IMR-90 (cell line): ENCODE data around the gene PLIN5. TPM values are rescaled to one million over a fixed set of nuclear protein-coding genes. Genes with fewer than 3 reads are reported as not detected.

Experiments
- ATAC-seq: fragments of 200-7000 bp; cut with Tn5 transposase; 2 replicates; pipeline ENCODE4 v1.9.1; 2020; ENCODE audit warnings: low read depth, mild to moderate bottlenecking, moderate library complexity
- BruUV-seq: library from RNA; stranded (reverse); fragments of 400-500 nt; replicated peaks from 2 replicates; lab custom pipeline; 2021; lab: Mats Ljungman, UMichigan
- CTCF ChIA-PET: fragments of 300-600 bp; formaldehyde crosslinking; extraction: SDS; loops from one replicate; lab custom pipeline; 2021; ENCODE audit warnings: antibody characterized with exemption; lab: Yijun Ruan, JAX
- POLR2A ChIA-PET: fragments of 300-600 bp; sonication (Branson Sonifier 250); formaldehyde crosslinking; loops from one replicate; lab custom pipeline; 2022; ENCODE audit warnings: antibody characterized with exemption; ENCODE audit not compliant: unreplicated experiment; lab: Charles Lee
- DNase-seq: peaks from one replicate; pipeline ENCODE4 v3.0.0; 2013
- H2AFZ ChIP-seq: replicated peaks from 2 replicates; pipeline ENCODE3; 2013; ENCODE audit warnings: low read length, mild to moderate bottlenecking; ENCODE audit not compliant: poor library complexity
- H2AK5ac ChIP-seq: 2 replicates; pipeline ENCODE4 v1.6.1; 2013; ENCODE audit warnings: low read depth, low read length, inconsistent platforms
- H2AK9ac ChIP-seq: replicated peaks from 2 replicates; pipeline ENCODE3; 2013; ENCODE audit warnings: mild to moderate bottlenecking, low read depth, low read length, moderate library complexity; ENCODE audit not compliant: poor library complexity
- H2BK120ac ChIP-seq: 2 replicates; pipeline ENCODE4 v1.6.1; 2013; ENCODE audit warnings: low read depth, low read length, inconsistent platforms
- H2BK15ac ChIP-seq: 3 replicates; pipeline ENCODE4 v1.6.1; 2013; ENCODE audit warnings: low read depth, low read length, inconsistent platforms
- H2BK20ac ChIP-seq: 2 replicates; pipeline ENCODE4 v1.6.1; 2013; ENCODE audit warnings: low read depth, mild to moderate bottlenecking, inconsistent platforms, low read length, moderate library complexity
- H2BK5ac ChIP-seq: 2 replicates; pipeline ENCODE4 v1.6.1; 2013; ENCODE audit warnings: mild to moderate bottlenecking, low read depth, low read length, inconsistent platforms; ENCODE audit not compliant: poor library complexity, severe bottlenecking
- H3K14ac ChIP-seq: replicated peaks from 2 replicates; pipeline ENCODE4 v1.6.1; 2013; ENCODE audit warnings: low read depth, low read length, inconsistent platforms
- H3K18ac ChIP-seq: 2 replicates; pipeline ENCODE4 v1.6.1; 2013; ENCODE audit warnings: low read depth, low read length, control low read depth
- H3K23ac ChIP-seq: 2 replicates; pipeline ENCODE4 v1.6.1; 2013; ENCODE audit warnings: low read depth, low read length, inconsistent platforms
- H3K27ac ChIP-seq: 2 replicates; pipeline ENCODE4 v1.5.1; 2013; ENCODE audit warnings: mild to moderate bottlenecking, control low read depth, low read length; ENCODE audit not compliant: insufficient read depth
- H3K27me3 ChIP-seq: 2 replicates; pipeline ENCODE4 v1.6.1; 2013; ENCODE audit warnings: low read length; ENCODE audit not compliant: control insufficient read depth, insufficient read depth
- H3K36me3 ChIP-seq: 2 replicates; pipeline ENCODE4 v1.6.1; 2013; ENCODE audit warnings: low read length, mixed read lengths; ENCODE audit not compliant: control insufficient read depth, insufficient read depth
- H3K4ac ChIP-seq: 2 replicates; pipeline ENCODE4 v1.6.1; 2013; ENCODE audit warnings: low read depth, low read length, inconsistent platforms
- H3K4me1 ChIP-seq: 2 replicates; pipeline ENCODE4 v1.6.1; 2013; ENCODE audit warnings: low read length, mixed read lengths; ENCODE audit not compliant: control insufficient read depth, insufficient read depth
- H3K4me2 ChIP-seq: 2 replicates; pipeline ENCODE4 v1.6.1; 2013; ENCODE audit warnings: low read depth, mild to moderate bottlenecking, control low read depth, low read length, moderate library complexity
- H3K4me3 ChIP-seq: 2 replicates; pipeline ENCODE4 v1.5.1; 2013; ENCODE audit warnings: low read depth, mild to moderate bottlenecking, control low read depth, low read length, moderate library complexity; ENCODE audit not compliant: insufficient read depth
- H3K56ac ChIP-seq: 2 replicates; pipeline ENCODE4 v1.6.1; 2013; ENCODE audit warnings: low read length, inconsistent platforms; ENCODE audit not compliant: insufficient read depth; ENCODE audit errors: extremely low read depth
- H3K79me1 ChIP-seq, 2 experiments: 2 replicates each; pipeline ENCODE4 v1.6.1; 2013; ENCODE audit warnings: low read length in 2 of 2, inconsistent platforms in 1 of 2, low read depth in 1 of 2
- H3K9ac ChIP-seq: 2 replicates; pipeline ENCODE4 v1.6.1; 2013; ENCODE audit warnings: low read depth, low read length, control low read depth
- H3K9me1 ChIP-seq: 2 replicates; pipeline ENCODE4 v1.6.1; 2013; ENCODE audit warnings: low read length, inconsistent platforms; ENCODE audit not compliant: insufficient read depth
- H3K9me3 ChIP-seq: 2 replicates; pipeline ENCODE4 v1.6.1; 2013; ENCODE audit warnings: low read length; ENCODE audit not compliant: control insufficient read depth, insufficient read depth
- H4K20me1 ChIP-seq: 2 replicates; pipeline ENCODE4 v1.6.1; 2013; ENCODE audit warnings: low read length, inconsistent platforms; ENCODE audit not compliant: insufficient read depth
- H4K5ac ChIP-seq: 2 replicates; pipeline ENCODE4 v1.6.1; 2013; ENCODE audit warnings: mild to moderate bottlenecking, low read depth, low read length, control low read depth
- H4K8ac ChIP-seq, 2 experiments: 2 replicates each; pipeline ENCODE4 v1.6.1; 2013; ENCODE audit warnings: low read depth in 2 of 2, low read length in 2 of 2, control low read depth in 1 of 2, inconsistent platforms in 1 of 2
- H4K91ac ChIP-seq: 2 replicates; pipeline ENCODE4 v1.6.1; 2013; ENCODE audit warnings: low read depth, low read length, inconsistent platforms; ENCODE audit not compliant: insufficient read depth
- BHLHE40 ChIP-seq: fragments of 150-350 bp; IDR thresholded peaks from 2 replicates; pipeline ENCODE4 v1.6.1; 2016; ENCODE audit warnings: mild to moderate bottlenecking, low read depth, low read length
- CEBPB ChIP-seq: IDR thresholded peaks from 2 replicates; pipeline ENCODE4 v1.6.1; 2012; ENCODE audit warnings: low read depth, low read length, improper control_type of control experiment
- CHD1 ChIP-seq: IDR thresholded peaks from 2 replicates; pipeline ENCODE4 v1.6.1; 2012; ENCODE audit warnings: low read depth, low read length, improper control_type of control experiment
- FOS ChIP-seq: fragments of 150-350 bp; IDR thresholded peaks from 2 replicates; pipeline ENCODE4 v1.6.1; 2016; ENCODE audit warnings: low read depth, low read length
- MAFK ChIP-seq: IDR thresholded peaks from 2 replicates; pipeline ENCODE4 v1.6.1; 2012; ENCODE audit warnings: low read depth, low read length, improper control_type of control experiment
- MAZ ChIP-seq: IDR thresholded peaks from 2 replicates; pipeline ENCODE4 v1.6.1; 2012; ENCODE audit warnings: low read depth, mild to moderate bottlenecking, low read length, improper control_type of control experiment, moderate library complexity, borderline replicate concordance
- MXI1 ChIP-seq: IDR thresholded peaks from 2 replicates; pipeline ENCODE4 v1.6.1; 2012; ENCODE audit warnings: low read depth, mild to moderate bottlenecking, low read length, moderate library complexity, borderline replicate concordance
- NFE2L2 ChIP-seq: fragments of 150-350 bp; IDR thresholded peaks from 2 replicates; pipeline ENCODE4 v1.6.1; 2016; ENCODE audit warnings: low read depth, mild to moderate bottlenecking, low read length
- POLR2A ChIP-seq: IDR thresholded peaks from 2 replicates; pipeline ENCODE4 v1.6.1; 2012; ENCODE audit warnings: mild to moderate bottlenecking, low read depth, low read length
- RAD21 ChIP-seq: IDR thresholded peaks from 2 replicates; pipeline ENCODE4 v1.6.1; 2012; ENCODE audit warnings: low read length, improper control_type of control experiment
- RCOR1 ChIP-seq: IDR thresholded peaks from 2 replicates; pipeline ENCODE4 v1.6.1; 2012; ENCODE audit warnings: mild to moderate bottlenecking, low read length, improper control_type of control experiment; ENCODE audit not compliant: insufficient replicate concordance
- RFX5 ChIP-seq: IDR thresholded peaks from 2 replicates; pipeline ENCODE4 v1.8.0; 2012; ENCODE audit warnings: low read depth, mild to moderate bottlenecking, low read length, moderate library complexity
- SMC3 ChIP-seq: fragments of 150-350 bp; IDR thresholded peaks from 2 replicates; pipeline ENCODE4 v1.6.1; 2016; ENCODE audit warnings: low read depth, mild to moderate bottlenecking, antibody characterized with exemption, low read length, moderate library complexity
- WGBS, 2 experiments: methylation state at CpG; one replicate each; pipeline versions ENCODE4 v1.1.5 to v1.1.7; 2013; ENCODE audit warnings: missing lambda C conversion rate in 2 of 2; ENCODE audit not compliant: insufficient read length in 1 of 2; ENCODE audit errors: extremely low coverage in 2 of 2; 5-methylcytosine and 5-hydroxymethylcytosine counted together
- dilution Hi-C: fragments of 300-500 bp; cut with HindIII; formaldehyde crosslinking; loops from one replicate; pipeline ENCODE4 v1.14.3; 2018; ENCODE audit warnings: low sequenced_read_pairs; ENCODE audit not compliant: unreplicated experiment
- in situ Hi-C: fragments of 300-500 bp; cut with MboI; formaldehyde crosslinking; loops from 3 replicates; pipeline ENCODE4 v1.14.3; 2019; ENCODE audit warnings: low sequenced_read_pairs, inconsistent platforms, mixed read lengths
- intact Hi-C: fragments of 100-400 bp; cut with micrococcal nuclease; formaldehyde crosslinking; loops from 2 replicates; pipeline ENCODE4 v1.10.0; 2022
- polyA plus RNA-seq, 3 experiments: library from polyadenylated mRNA; depleted of rRNA; stranded (reverse); fragments of >200 nt; gene quantifications; 2 replicates each; pipeline ENCODE4 v1.2.3, GENCODE V29; 2012; ENCODE audit warnings: low replicate concordance in 1 of 3
- total RNA-seq: library from RNA; depleted of rRNA; stranded (reverse); fragments of >200 nt; gene quantifications from 2 replicates; pipeline ENCODE4 v1.2.3, GENCODE V29; 2012
- TF ChIP-seq, protein P1 (sequence below): conservative IDR thresholded peaks from 2 replicates; pipeline ENCODE4 v1.5.1; 2012; ENCODE audit warnings: mild to moderate bottlenecking, low read depth, low read length, improper control_type of control experiment
- TF ChIP-seq, protein P2 (sequence below): fragments of 150-350 bp; IDR thresholded peaks from 2 replicates; pipeline ENCODE4 v1.6.1; 2017; ENCODE audit warnings: mild to moderate bottlenecking, antibody characterized with exemption, low read length, low read depth

PLIN5 gene
- total and polyA plus RNA-seq, 2 of the 4 experiments (the other 2 are of a cell fraction) = not detected

DNA sequence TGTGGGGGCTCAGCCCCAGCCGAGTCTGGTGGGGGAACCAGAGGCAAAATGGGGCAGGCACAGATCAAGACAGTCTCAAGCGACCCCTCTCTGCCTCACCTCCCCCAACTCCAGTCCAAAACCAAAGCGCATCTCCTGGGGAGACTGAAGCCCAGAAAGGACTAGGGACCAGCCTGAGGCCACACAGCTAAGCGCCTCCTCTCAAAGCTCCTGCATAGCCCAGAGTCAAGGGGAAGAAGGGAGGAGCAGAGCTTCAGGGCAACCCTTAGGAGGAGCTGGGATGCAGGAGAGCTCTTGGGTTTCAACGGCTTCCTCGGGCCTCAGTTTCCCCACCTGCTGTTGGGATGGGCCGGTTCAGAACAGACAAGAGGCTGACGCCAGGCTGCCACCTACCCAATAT lies 44.4 kb upstream of the PLIN5 start:
- ChIA-PET POLR2A (no interaction called here), CTCF (interaction anchor here (0.9 kb wide), 1 partner anchor 12 kb away, joined by 3 read pairs; no protein-coding TSS in a partner anchor)
- no peaks in the 10 kb centered on the region for H3K79me1 ChIP-seq
- H3K27ac ChIP-seq = no peak overlapping the region
- no peak overlapping the region for H4K8ac ChIP-seq
- H2AK9ac ChIP-seq = no peak overlapping the region
- peaks cover 5% of the 10 kb centered on the region; the same call in 1 of the 2 replicates for H3K9me1 ChIP-seq
- no peak overlapping the region for H3K56ac ChIP-seq
- in situ Hi-C loops (loop anchor here (5.0 kb wide), 1 partner anchor 58 kb away; the partner anchor contains the start of gene TNFAIP8L1), intact Hi-C loops (no loop called here), dilution Hi-C loops (no loop called here)
- WGBS, 2 experiments = 53% methylated on average over 3 of the region's 8 CpGs; no CpG with 5 or more reads in 1 of the 2 experiments
- no peak overlapping the region for H2BK120ac ChIP-seq
- no peak overlapping the region for H2BK5ac ChIP-seq
- no peak overlapping the region for H3K4me2 ChIP-seq
- no peaks in the 10 kb centered on the region; the same call in 1 of the 2 replicates for H4K20me1 ChIP-seq
- H3K4ac ChIP-seq = no peak overlapping the region
- peaks cover 11% of the 10 kb centered on the region for H3K4me1 ChIP-seq
- no peaks in the 10 kb centered on the region for H3K9me3 ChIP-seq
- no peak for TF ChIP-seq FOS
- TF ChIP-seq POLR2A = no peak
- TF ChIP-seq CEBPB = no peak
- no peak for TF ChIP-seq MAZ
- TF ChIP-seq, protein P1, sequence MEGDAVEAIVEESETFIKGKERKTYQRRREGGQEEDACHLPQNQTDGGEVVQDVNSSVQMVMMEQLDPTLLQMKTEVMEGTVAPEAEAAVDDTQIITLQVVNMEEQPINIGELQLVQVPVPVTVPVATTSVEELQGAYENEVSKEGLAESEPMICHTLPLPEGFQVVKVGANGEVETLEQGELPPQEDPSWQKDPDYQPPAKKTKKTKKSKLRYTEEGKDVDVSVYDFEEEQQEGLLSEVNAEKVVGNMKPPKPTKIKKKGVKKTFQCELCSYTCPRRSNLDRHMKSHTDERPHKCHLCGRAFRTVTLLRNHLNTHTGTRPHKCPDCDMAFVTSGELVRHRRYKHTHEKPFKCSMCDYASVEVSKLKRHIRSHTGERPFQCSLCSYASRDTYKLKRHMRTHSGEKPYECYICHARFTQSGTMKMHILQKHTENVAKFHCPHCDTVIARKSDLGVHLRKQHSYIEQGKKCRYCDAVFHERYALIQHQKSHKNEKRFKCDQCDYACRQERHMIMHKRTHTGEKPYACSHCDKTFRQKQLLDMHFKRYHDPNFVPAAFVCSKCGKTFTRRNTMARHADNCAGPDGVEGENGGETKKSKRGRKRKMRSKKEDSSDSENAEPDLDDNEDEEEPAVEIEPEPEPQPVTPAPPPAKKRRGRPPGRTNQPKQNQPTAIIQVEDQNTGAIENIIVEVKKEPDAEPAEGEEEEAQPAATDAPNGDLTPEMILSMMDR = no peak
- no peak for TF ChIP-seq SMC3
- no peak for TF ChIP-seq MAFK
- TF ChIP-seq BHLHE40 = no peak
- no peak for TF ChIP-seq RFX5
- no peak for TF ChIP-seq RCOR1
- TF ChIP-seq, protein P2, sequence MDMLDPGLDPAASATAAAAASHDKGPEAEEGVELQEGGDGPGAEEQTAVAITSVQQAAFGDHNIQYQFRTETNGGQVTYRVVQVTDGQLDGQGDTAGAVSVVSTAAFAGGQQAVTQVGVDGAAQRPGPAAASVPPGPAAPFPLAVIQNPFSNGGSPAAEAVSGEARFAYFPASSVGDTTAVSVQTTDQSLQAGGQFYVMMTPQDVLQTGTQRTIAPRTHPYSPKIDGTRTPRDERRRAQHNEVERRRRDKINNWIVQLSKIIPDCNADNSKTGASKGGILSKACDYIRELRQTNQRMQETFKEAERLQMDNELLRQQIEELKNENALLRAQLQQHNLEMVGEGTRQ = no peak
- TF ChIP-seq RAD21 = no peak
- no peak for TF ChIP-seq MXI1
- TF ChIP-seq CHD1 = no peak
- TF ChIP-seq NFE2L2 = no peak
- H4K5ac ChIP-seq = no peak overlapping the region
- no peak overlapping the region for H3K18ac ChIP-seq
- no peak overlapping the region for H3K9ac ChIP-seq
- BruUV-seq = no TSS peak
- no peak overlapping the region for H2BK20ac ChIP-seq
- no peak for DNase-seq
- no peaks in the 10 kb centered on the region for H3K36me3 ChIP-seq
- no peak for ATAC-seq
- H2BK15ac ChIP-seq = no peak overlapping the region
- H3K14ac ChIP-seq = no peak overlapping the region
- H3K4me3 ChIP-seq = no peak overlapping the region
- H3K27me3 ChIP-seq = peaks cover 35% of the 10 kb centered on the region
- H2AFZ ChIP-seq = no peak overlapping the region
- H4K91ac ChIP-seq = no peak overlapping the region
- H2AK5ac ChIP-seq = no peak overlapping the region
- H3K23ac ChIP-seq = no peak overlapping the region
